Measurements from ENCODE around the gene RAB1B. TPM values are rescaled to one million over a fixed set of nuclear protein-coding genes. Genes with fewer than 3 reads are reported as not detected.

Gene RAB1B
- total and polyA plus RNA-seq, 3 donors from 2014 or later, result 63.2 to 180 (median 107) TPM

DNA sequence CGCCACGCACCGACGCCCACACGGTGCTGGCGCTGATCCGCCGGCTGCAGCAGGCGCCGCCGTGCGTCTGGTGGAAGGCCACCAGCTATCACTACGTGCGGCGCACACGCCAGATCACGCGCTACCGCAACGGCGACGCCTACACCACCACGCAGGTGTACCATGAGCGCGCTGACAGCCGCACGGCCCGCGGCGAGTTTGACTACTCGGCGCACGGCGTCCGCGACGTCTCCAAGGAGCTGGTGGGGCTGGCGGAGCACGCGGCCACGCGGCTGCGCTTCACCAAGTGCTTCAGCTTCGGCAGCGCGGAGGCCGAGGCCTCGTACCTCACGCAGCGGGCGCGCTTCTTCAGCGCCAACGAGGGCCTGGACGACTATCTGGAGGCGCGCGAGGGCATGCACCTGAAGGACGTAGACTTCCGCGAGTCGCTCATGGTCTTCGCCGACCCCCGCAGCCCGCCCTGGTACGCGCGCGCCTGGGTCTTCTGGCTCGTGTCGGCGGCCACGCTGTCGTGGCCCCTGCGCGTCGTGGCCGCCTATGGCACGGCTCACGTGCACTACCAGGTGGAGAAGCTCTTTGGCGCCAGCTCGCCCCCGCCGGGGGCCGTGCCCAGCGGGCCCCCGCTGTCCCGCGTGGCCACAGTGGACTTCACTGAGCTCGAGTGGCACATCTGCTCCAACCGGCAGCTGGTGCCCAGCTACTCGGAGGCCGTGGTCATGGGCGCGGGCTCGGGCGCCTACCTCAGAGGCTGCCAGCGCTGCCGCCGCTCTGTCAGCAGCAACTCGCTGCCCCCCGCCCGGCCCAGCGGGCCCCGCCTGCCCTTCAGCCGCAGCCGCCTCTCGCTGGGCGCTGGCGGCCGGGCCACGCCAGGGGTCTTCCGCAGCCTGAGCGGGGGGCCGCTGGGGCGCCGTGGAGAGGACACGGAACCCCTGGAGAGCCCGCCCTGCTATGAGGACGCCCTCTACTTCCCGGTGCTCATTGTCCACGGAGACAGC is 26.5 kb downstream of the RAB1B start:
- WGBS, 2 donors, result 64 to 74% methylated on average over 13 to 114 of the region's 123 CpGs
- intact Hi-C loops (cut with DNase I; ENCODE audit: low total_unique reads), result no loop called here
- Histone ChIP-seq H3K4me3 (peak overlapping the region; percentile 15 to 26), H3K36me3 (ENCODE audit: low read depth, missing control alignments) (no peaks in the 10 kb centered on the region), H3K4me1 (peaks cover 8% of the 10 kb centered on the region), H3K9me3 (no peaks in the 10 kb centered on the region), H3K27me3 (no peaks in the 10 kb centered on the region), H3K27ac (no peak overlapping the region)
- TF ChIP-seq, protein P1, sequence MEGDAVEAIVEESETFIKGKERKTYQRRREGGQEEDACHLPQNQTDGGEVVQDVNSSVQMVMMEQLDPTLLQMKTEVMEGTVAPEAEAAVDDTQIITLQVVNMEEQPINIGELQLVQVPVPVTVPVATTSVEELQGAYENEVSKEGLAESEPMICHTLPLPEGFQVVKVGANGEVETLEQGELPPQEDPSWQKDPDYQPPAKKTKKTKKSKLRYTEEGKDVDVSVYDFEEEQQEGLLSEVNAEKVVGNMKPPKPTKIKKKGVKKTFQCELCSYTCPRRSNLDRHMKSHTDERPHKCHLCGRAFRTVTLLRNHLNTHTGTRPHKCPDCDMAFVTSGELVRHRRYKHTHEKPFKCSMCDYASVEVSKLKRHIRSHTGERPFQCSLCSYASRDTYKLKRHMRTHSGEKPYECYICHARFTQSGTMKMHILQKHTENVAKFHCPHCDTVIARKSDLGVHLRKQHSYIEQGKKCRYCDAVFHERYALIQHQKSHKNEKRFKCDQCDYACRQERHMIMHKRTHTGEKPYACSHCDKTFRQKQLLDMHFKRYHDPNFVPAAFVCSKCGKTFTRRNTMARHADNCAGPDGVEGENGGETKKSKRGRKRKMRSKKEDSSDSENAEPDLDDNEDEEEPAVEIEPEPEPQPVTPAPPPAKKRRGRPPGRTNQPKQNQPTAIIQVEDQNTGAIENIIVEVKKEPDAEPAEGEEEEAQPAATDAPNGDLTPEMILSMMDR (IDR thresholded peaks at IDR 0.05), result no peak
- no peak for TF ChIP-seq POLR2A (IDR thresholded peaks at IDR 0.05)
- DNase-seq, result no peak

- Histone ChIP-seq H3K4me3 (no peak overlapping the region), H3K27ac (no peak overlapping the region), H3K9me3 (no peaks in the 10 kb centered on the region), H3K36me3 (ENCODE audit: low read depth, missing control alignments) (no peaks in the 10 kb centered on the region), H3K4me1 (no peaks in the 10 kb centered on the region), H3K27me3 (no peaks in the 10 kb centered on the region)
- 72 to 76% methylated on average over 8 of the region's 8 CpGs for whole genome bisulfite sequencing, 2 donors
- intact Hi-C loops (cut with DNase I; ENCODE audit: low total_unique reads), result no loop called here
- no peak for DNase-seq
- no peak for TF ChIP-seq POLR2A (IDR thresholded peaks at IDR 0.05)
- TF ChIP-seq, protein P1 (IDR thresholded peaks at IDR 0.05), result no peak
Measured at GRCh38 chr11:66297610-66298009, 29.2 kb downstream of the RAB1B start.

- H3K36me3 ChIP-seq (ENCODE audit: low read depth, missing control alignments), result no peaks in the 10 kb centered on the region
- H3K4me1 ChIP-seq, result no peaks in the 10 kb centered on the region
- H3K4me3 ChIP-seq, result no peak overlapping the region
- peak; percentile 53 for DNase-seq
- H3K9me3 ChIP-seq, result no peaks in the 10 kb centered on the region
- 41 to 47% methylated on average over 3 of the region's 3 CpGs for WGBS, 2 donors
- H3K27me3 ChIP-seq, result no peaks in the 10 kb centered on the region
- H3K27ac ChIP-seq, result no peak overlapping the region
- intact Hi-C loops (cut with DNase I; ENCODE audit: low total_unique reads), result no loop called here
- TF ChIP-seq POLR2A (IDR thresholded peaks at IDR 0.05), result no peak
Measured at GRCh38 chr11:66299186-66299585, 30.7 kb downstream of the RAB1B start.

DNA sequence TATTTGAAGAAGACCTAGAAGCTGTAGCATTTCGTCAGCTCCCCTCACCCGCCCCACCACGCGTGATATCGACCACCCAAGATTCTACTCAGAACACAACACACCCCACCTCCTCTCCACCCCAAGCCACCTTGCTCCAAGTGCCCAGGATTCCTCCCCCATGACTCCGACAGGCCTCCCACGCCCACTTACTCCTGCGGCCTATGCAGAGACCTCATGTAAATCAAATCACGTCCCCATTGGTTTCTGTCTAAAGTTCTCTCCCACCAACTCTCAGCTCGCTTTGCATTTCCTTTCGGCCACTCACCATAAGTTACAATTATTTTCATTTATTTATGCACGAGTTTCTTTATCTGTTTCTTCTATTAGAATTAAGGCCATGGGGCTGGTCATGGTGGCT is 34.2 kb downstream of the RAB1B start:
- no peak for DNase-seq
- no peak overlapping the region for H3K4me3 ChIP-seq
- TF ChIP-seq POLR2A (IDR thresholded peaks at IDR 0.05), result no peak
- TF ChIP-seq, protein P1 (IDR thresholded peaks at IDR 0.05), result no peak
- H3K36me3 ChIP-seq (ENCODE audit: low read depth, missing control alignments), result no peaks in the 10 kb centered on the region
- intact Hi-C loops (cut with DNase I; ENCODE audit: low total_unique reads), result no loop called here
- H3K4me1 ChIP-seq, result no peaks in the 10 kb centered on the region
- no peaks in the 10 kb centered on the region for H3K9me3 ChIP-seq
- no peak overlapping the region for H3K27ac ChIP-seq
- 69 to 74% methylated on average over 12 of the region's 12 CpGs for WGBS, 2 donors
- no peaks in the 10 kb centered on the region for H3K27me3 ChIP-seq

DNA sequence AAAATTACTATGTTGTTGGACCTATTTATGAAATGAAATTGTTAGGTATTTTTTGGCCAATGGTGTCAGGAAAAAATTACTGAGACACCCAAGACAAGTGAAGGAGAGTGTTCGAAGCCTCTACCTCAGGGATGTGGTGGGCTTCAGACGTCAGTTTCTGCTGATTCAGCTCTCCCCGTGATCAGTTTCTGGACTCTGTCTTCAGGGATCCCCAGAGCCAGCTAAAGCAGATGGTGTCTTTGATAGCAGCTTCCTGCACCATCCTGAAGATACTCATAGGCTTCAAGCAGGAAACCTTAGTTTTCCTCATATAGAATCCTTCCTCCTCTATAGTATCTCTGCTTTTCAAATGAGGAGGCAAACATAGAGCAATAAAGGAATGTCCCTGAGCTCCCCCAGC is 41.0 kb downstream of the RAB1B start:
- no peaks in the 10 kb centered on the region for H3K9me3 ChIP-seq
- peaks cover 11% of the 10 kb centered on the region for H3K4me1 ChIP-seq
- no peaks in the 10 kb centered on the region for H3K27me3 ChIP-seq
- H3K36me3 ChIP-seq (ENCODE audit: low read depth, missing control alignments), result no peaks in the 10 kb centered on the region
- WGBS, 2 donors, result 62 to 74% methylated on average over 3 of the region's 3 CpGs
- H3K4me3 ChIP-seq, result no peak overlapping the region
- no peak for TF ChIP-seq POLR2A (IDR thresholded peaks at IDR 0.05)
- TF ChIP-seq, protein P1 (IDR thresholded peaks at IDR 0.05), result no peak
- intact Hi-C loops (cut with DNase I; ENCODE audit: low total_unique reads), result no loop called here
- DNase-seq, result no peak
- no peak overlapping the region for H3K27ac ChIP-seq
